Neutrophil (primary cell): ENCODE results near the gene TRABD.

ENCODE experiments used
- H3K27ac ChIP-seq: fragments of 200-600 bp; sonication (generic); 2 replicates; pipeline ENCODE4 v1.5.1; 2016; ENCODE audit warnings: mild to moderate bottlenecking, moderate library complexity
- H3K27me3 ChIP-seq: fragments of 200-600 bp; sonication (generic); 2 replicates; pipeline ENCODE4 v1.6.0; 2016; ENCODE audit warnings: mild to moderate bottlenecking
- H3K36me3 ChIP-seq: fragments of 200-600 bp; sonication (generic); 2 replicates; pipeline ENCODE4 v1.5.1; 2017
- H3K4me1 ChIP-seq, 2 experiments: fragments of 200-600 bp in 1 of 2; sonication (generic) in 1 of 2; 1 replicate in 1 of 2; 2 replicates in 1 of 2; pipeline versions ENCODE4 v1.5.1 to v1.6.1; 2013 to 2016; ENCODE audit warnings: low read depth in 1 of 2, low read length in 1 of 2, mild to moderate bottlenecking in 1 of 2, moderate library complexity in 1 of 2; ENCODE audit not compliant: control insufficient read depth in 1 of 2, insufficient read depth in 1 of 2
- H3K4me3 ChIP-seq, 2 experiments: fragments of 200-600 bp in 1 of 2; sonication (generic) in 1 of 2; 1 replicate in 1 of 2; 2 replicates in 1 of 2; pipeline ENCODE4 v1.5.1; 2013 to 2016; ENCODE audit warnings: low read depth in 1 of 2, low read length in 1 of 2, mild to moderate bottlenecking in 1 of 2, moderate library complexity in 1 of 2
- H3K9me3 ChIP-seq: fragments of 200-600 bp; sonication (generic); 2 replicates; pipeline ENCODE4 v1.5.1; 2016
- CTCF ChIP-seq: fragments of 200-600 bp; sonication (generic); IDR thresholded peaks from 2 replicates; pipeline ENCODE4 v1.5.1; 2016; ENCODE audit warnings: antibody characterized with exemption

TRABD gene

GRCh38 chr22:50184004-50184901 is 1.5 kb upstream of the TRABD start:
- Histone ChIP-seq H3K27me3 (peaks cover 9% of the 10 kb centered on the region), H3K27ac (peak overlapping the region; percentile 99), H3K9me3 (no peaks in the 10 kb centered on the region), H3K4me1 (peaks cover 54 to 56% of the 10 kb centered on the region in 2 experiments), H3K36me3 (peaks cover 26% of the 10 kb centered on the region), H3K4me3 (peak overlapping the region; percentile 90)
- no peak for TF ChIP-seq CTCF

DNA sequence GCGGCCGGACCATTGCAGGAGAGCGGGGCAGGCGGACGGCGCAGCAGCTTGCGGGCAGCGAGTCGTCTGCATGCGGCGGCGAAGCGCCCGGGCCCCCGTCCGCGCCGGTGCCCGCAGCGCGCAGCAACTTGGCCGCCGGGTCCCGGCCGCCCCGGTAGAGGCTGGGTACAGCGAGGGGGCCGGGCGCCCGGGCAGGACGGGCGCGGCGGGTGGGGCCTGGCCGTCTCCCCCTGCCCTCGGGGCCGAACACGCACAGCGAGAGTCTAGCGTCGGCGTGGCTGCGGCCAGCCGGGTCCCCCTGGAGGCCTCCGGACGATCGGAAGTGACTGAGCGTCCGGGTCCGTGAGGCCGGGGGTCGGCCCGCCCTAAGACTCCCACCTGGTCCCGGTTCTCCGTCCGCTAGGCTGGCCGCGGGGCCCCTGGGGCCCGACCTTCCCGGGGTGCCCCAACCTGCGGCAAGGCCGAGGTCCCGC is 775 bp upstream of the TRABD start:
- Histone ChIP-seq H3K9me3 (no peaks in the 10 kb centered on the region), H3K4me3 (peak overlapping the region; percentile 90), H3K4me1 (peaks cover 61 to 63% of the 10 kb centered on the region in 2 experiments), H3K27me3 (peaks cover 2% of the 10 kb centered on the region), H3K27ac (peak overlapping the region; percentile 99), H3K36me3 (peaks cover 19% of the 10 kb centered on the region)
- TF ChIP-seq CTCF = no peak

GRCh38 chr22:50186181-50186714 is 535 bp downstream of the TRABD start:
- peak overlapping the region; percentile 99 for H3K27ac ChIP-seq

DNA sequence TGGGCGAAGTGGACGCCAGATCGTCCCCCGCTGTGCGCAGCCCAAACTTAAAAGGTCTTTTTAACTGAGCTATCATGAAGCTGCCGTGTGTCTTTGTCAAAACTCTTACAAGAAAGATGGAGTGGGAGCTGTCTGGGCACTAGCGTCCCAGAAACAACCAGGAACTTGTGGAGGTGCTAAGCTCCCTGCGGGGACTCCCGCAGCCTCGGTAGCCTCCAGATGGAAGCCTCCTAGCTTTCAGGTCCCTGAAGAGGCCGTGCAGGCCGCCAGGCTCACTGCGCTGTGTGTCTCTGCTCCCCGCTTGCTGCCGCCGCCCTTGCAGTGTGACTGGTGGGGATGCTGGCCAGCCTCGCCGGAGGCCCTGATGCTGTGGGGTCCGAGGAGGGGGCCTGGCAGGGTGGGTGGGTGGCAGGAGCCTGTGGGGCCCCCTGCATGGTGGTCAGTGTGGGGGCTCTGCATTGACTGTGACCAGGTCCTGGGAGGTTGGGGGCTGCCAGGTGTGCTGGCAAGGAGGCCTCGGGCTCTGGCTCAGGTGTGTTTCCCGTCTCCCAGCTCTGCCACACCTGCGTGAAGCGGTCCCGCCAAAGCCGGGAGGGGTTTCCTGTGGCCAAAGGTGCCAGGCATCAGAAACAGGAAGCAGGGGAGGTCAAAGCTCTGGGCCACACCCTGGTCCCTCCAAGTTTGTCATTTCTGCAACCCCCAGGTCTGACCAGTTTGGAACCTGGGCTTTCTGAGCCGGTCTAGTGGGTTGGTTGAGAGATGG is 1.2 kb downstream of the TRABD start:
- Histone ChIP-seq H3K36me3 (peaks cover 3% of the 10 kb centered on the region), H3K4me1 (peaks cover 80 to 82% of the 10 kb centered on the region in 2 experiments), H3K4me3 (peak overlapping the region; percentile 67 to 69), H3K27me3 (no peaks in the 10 kb centered on the region), H3K27ac (peak overlapping the region; percentile 99), H3K9me3 (no peaks in the 10 kb centered on the region)
- TF ChIP-seq CTCF = no peak

More at GRCh38 chr22:50186181-50186714, 535 bp downstream of the TRABD start:
- Histone ChIP-seq H3K9me3 (no peaks in the 10 kb centered on the region), H3K36me3 (peaks cover 6% of the 10 kb centered on the region), H3K4me1 (peaks cover 73 to 75% of the 10 kb centered on the region in 2 experiments), H3K27me3 (no peaks in the 10 kb centered on the region), H3K4me3 (peak overlapping the region; percentile 67 to 69)
- TF ChIP-seq CTCF = no peak

DNA sequence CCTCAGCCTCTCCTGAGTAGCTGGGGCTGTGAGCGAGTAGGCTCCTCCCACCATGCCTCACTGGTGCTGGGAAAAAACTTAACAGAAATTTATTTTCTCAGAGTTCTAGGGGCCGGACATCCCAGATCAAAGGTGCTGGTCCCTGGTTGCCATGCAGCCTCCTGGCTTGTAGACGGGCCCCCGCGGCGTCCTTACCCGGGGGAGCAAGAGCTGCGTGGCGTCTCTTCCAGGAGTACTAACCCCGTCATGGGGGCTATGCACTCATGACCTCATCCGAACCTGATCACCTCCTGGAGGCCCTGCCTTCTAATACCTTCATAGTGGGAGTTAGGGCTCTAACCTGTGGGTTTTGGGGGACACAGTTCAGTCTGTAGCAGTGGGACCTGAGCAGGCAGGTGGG is 2.6 kb downstream of the TRABD start:
- Histone ChIP-seq H3K36me3 (no peaks in the 10 kb centered on the region), H3K27ac (peak overlapping the region; percentile 99), H3K4me1 (peaks cover 92 to 93% of the 10 kb centered on the region in 2 experiments), H3K27me3 (no peaks in the 10 kb centered on the region), H3K9me3 (no peaks in the 10 kb centered on the region), H3K4me3 (no peak overlapping the region)
- no peak for TF ChIP-seq CTCF
